GM21381 (cell line): ENCODE measurements around the gene LPIN1.

Experiments
- ATAC-seq: cut with Tn5 transposase; IDR thresholded peaks from one replicate; pipeline ENCODE4 v1.9.1; 2021; ENCODE audit warnings: mild to moderate bottlenecking, moderate library complexity; ENCODE audit not compliant: unreplicated experiment

LPIN1 gene

GRCh38 chr2:11861044-11861443, 114.6 kb downstream of the LPIN1 start:
- ATAC-seq, result no peak

GRCh38 chr2:11862049-11862448, 115.6 kb downstream of the LPIN1 start:
- peak; percentile 25 for ATAC-seq

GRCh38 chr2:11863103-11863502, 116.7 kb downstream of the LPIN1 start:
- ATAC-seq, result no peak

- peak; percentile 39 for ATAC-seq
Observed at GRCh38 chr2:11863513-11864328, 117.3 kb downstream of the LPIN1 start.

- ATAC-seq, result no peak
Observed at GRCh38 chr2:11864724-11865123, 118.3 kb downstream of the LPIN1 start.

GRCh38 chr2:11865378-11865777, 118.9 kb downstream of the LPIN1 start:
- no peak for ATAC-seq

- ATAC-seq, result no peak
Observed at GRCh38 chr2:11865805-11866204, 119.4 kb downstream of the LPIN1 start.

- no peak for ATAC-seq
Observed at GRCh38 chr2:11866358-11867335, 120.2 kb downstream of the LPIN1 start.

- ATAC-seq, result no peak
Observed at GRCh38 chr2:11867926-11868325, 121.5 kb downstream of the LPIN1 start.

- ATAC-seq, result no peak
Observed at GRCh38 chr2:11869391-11869991, 123.1 kb downstream of the LPIN1 start.

GRCh38 chr2:11870064-11870463, 123.6 kb downstream of the LPIN1 start:
- ATAC-seq, result no peak

GRCh38 chr2:11870584-11870983, 124.2 kb downstream of the LPIN1 start:
- no peak for ATAC-seq

- ATAC-seq, result no peak
Observed at GRCh38 chr2:11871421-11871820, 125.0 kb downstream of the LPIN1 start.

- ATAC-seq, result no peak
Observed at GRCh38 chr2:11872247-11872947, 126.0 kb downstream of the LPIN1 start.

GRCh38 chr2:11872948-11873269, 126.5 kb downstream of the LPIN1 start:
- no peak for ATAC-seq

- no peak for ATAC-seq
Observed at GRCh38 chr2:11873356-11874154, 127.1 kb downstream of the LPIN1 start.

GRCh38 chr2:11874861-11875260, 128.4 kb downstream of the LPIN1 start:
- ATAC-seq, result no peak

GRCh38 chr2:11875481-11875880, 129.0 kb downstream of the LPIN1 start:
- no peak for ATAC-seq

- ATAC-seq, result no peak
Observed at GRCh38 chr2:11876436-11876835, 130.0 kb downstream of the LPIN1 start.

- no peak for ATAC-seq
Observed at GRCh38 chr2:11876889-11877288, 130.5 kb downstream of the LPIN1 start.
